ENCODE measurements around the gene ADAD1.

ADAD1 gene

DNA sequence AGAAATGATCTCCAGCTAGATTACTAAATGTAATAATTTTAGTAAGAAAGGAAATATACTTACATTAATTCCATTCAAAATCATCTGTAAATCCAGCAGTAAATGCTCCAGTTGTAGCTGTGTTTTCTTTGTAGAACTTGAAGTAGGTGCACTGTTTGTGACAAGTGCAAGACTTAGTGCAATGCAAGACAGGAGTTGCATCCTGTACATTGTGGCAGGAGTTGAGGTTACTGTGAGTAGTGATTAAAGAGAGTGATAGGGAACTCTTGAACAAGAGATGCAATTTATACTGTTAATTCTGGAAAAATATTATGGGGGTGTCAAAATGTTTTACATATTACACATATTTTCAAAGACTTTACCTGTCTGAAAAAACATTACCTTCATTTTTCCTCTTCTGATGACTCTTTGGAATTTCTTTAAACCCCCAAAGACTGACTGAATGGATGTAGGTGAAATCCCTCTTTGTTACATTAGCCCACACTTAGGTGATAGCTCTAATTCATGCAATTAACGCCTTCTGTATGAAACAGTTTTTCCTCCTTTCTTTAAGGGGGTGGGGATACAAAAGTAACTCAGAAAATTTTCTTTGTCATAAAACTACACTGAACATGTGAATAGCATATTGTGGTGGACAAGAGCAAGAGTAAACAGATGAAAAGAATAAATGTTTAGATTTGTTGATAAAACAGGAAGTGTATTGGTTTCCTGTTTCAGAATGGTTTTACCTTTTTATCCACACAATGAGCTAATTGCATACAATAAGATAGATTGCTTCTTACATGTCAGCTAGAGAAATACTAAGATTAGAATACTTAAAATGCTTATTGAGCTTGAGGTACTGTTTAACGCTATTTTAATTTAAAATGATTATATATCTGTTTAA is 77.7 kb downstream of the ADAD1 start, which contains the start of gene IL2:
IL2 (minus strand) TSS at position 495 of the 886 bp plus-strand sequence; CDS start at position 210, 285 bp downstream.
- no peak for DNase-seq

DNA sequence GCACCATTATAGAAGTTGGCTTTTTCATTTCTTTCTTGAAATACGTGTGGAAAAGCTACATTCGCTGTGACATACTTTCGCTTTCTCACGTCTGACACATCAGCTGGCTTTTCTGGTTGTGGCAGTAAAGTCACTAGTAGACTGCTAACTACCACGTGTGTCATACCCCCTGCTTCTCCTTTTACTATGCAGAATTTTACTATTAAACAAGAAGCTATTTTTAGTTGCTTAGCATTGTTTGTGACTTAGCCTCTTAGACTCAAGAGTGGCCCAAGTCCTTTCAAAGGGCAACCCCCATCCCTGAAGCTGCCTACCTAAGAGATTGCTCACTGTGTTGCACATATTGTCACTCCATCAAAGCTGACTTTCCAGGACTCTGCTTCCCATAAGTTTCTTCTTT is 79.8 kb downstream of the ADAD1 start:
- peak; percentile 50 to 61 for DNase-seq

DNA sequence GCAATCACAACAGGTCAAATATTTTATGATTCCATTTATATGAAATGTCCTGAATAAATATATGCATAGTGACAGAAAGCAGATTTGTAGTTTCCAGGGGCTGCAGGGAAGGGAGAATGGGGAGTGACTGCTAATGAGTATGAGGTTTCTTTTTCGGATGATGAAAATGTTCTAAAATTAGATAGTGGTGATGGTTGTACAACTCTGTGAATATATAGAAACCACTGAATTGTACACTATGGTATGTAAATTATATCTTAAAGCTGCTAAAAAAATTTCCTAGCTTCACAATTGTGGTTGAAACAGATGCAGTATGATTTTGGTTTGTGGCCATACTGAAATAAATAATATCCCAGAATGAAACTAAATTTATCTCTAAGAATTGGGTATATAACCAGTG is 90.6 kb downstream of the ADAD1 start:
- DNase-seq: no peak

DNA sequence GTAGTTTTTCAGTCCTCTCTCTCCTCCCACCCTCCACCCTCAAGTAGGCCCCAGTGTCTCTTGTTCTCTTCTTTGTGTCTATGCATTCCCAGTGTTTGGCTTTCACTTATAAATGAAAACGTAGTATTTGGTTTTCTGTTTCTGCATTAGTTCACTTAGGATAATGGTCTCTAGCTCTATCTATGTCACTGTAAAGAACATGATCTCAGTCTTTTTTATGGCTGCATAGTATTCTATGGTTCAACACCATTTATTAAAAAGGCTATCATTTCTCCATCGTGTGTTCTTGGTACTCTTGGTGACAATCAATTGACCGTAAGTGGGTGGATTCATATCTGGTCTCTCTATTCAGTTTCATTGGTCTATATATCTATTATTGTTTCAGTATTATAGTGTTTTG is 96.4 kb downstream of the ADAD1 start:
- no peak for DNase-seq

DNA sequence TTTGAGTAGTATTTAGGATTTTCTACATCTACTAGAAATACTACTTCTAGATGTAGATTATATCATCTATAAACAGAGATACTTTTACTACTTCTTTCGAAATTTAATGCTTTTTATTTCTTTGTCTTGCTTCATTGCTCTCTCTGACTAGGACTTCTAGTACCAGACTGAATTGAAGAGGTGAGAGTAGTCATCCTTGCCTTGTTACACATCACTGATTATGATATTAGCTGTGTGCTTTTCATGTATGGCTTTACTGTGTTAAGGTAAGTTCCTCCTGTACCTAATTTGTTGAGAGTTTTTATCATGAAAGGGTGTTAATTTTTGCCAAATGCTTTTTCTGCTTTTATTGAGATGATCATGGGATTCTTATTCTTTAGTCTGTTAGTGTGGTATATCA is 97.3 kb downstream of the ADAD1 start:
- DNase-seq: no peak

DNA sequence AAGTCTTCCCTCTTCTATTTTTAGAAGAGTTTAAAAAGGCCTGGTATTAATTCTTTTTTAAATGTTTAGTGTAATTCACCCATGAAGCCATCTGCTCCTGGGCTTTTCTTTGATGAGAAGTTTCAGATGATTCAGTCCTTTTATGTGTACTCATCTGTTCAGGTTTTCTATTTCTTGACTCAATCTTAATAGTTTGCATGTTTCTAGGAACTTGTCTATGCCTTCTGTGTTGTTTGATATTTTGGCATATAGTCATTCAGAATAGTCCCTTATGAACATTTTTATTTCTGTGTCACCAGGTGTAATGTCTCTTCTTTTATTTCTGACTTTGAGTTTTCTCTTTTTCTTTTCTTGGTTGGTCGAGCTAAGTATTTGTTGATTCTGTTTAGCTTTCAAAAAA is 97.9 kb downstream of the ADAD1 start:
- no peak for DNase-seq

All from Kasumi-1 (cell line).